CD14-positive monocyte (primary cell): Measurements from ENCODE around the gene PERM1. TPM values are rescaled to one million over a fixed set of nuclear protein-coding genes. Genes with fewer than 3 reads are reported as not detected.

Source experiments
- DNase-seq, 3 donors: peaks; one replicate each; pipeline ENCODE4 v3.0.0-alpha.2; 2011 to 2022
- H2AFZ ChIP-seq: 2 replicates; pipeline ENCODE4 v1.6.0; 2012; ENCODE audit warnings: mild to moderate bottlenecking, low read depth, low read length, inconsistent platforms; ENCODE audit not compliant: insufficient read depth, poor library complexity, severe bottlenecking
- H3K27ac ChIP-seq, 2 donors: 1 replicate in 1 of 2; 2 replicates in 1 of 2; pipeline ENCODE4 v1.5.1; 2012 to 2013; ENCODE audit warnings: low read length in 2 of 2, control low read depth in 1 of 2, inconsistent platforms in 1 of 2, low read depth in 1 of 2, mild to moderate bottlenecking in 1 of 2
- H3K27me3 ChIP-seq, 2 donors: one replicate each; pipeline versions ENCODE4 v1.6.0 to v1.6.1; 2011 to 2013; ENCODE audit warnings: low read length in 2 of 2; ENCODE audit not compliant: control insufficient read depth in 2 of 2, insufficient read depth in 2 of 2
- H3K36me3 ChIP-seq, 2 donors: replicated peaks in 1 of 2; 1 replicate in 1 of 2; 2 replicates in 1 of 2; pipeline versions ENCODE4 v1.5.1 to v1.6.1; 2012 to 2013; ENCODE audit warnings: low read length in 2 of 2, control low read depth in 1 of 2, inconsistent platforms in 1 of 2, mild to moderate bottlenecking in 1 of 2; ENCODE audit not compliant: insufficient read depth in 2 of 2, control insufficient read depth in 1 of 2
- H3K4me1 ChIP-seq, 2 donors: 1 replicate in 1 of 2; 2 replicates in 1 of 2; pipeline versions ENCODE4 v1.5.1 to v1.6.1; 2012 to 2013; ENCODE audit warnings: low read length in 2 of 2, control low read depth in 1 of 2, inconsistent platforms in 1 of 2, mild to moderate bottlenecking in 1 of 2, moderate library complexity in 1 of 2; ENCODE audit not compliant: insufficient read depth in 2 of 2, control insufficient read depth in 1 of 2
- H3K4me2 ChIP-seq: replicated peaks from 2 replicates; pipeline ENCODE3; 2012; ENCODE audit warnings: low read length, moderate library complexity, mild to moderate bottlenecking; ENCODE audit not compliant: poor library complexity, severe bottlenecking; ENCODE audit errors: extremely low read depth
- H3K4me3 ChIP-seq, 3 experiments: fragments of 200-600 bp in 1 of 3; sonication (generic) in 1 of 3; replicated peaks in 1 of 3; 1 replicate in 2 of 3; 2 replicates in 1 of 3; pipeline ENCODE4 v1.5.1; 2011 to 2013; ENCODE audit warnings: low read length in 3 of 3, mild to moderate bottlenecking in 3 of 3, control low read depth in 2 of 3, low read depth in 2 of 3, inconsistent platforms in 1 of 3, moderate library complexity in 1 of 3
- H3K79me2 ChIP-seq: 2 replicates; pipeline ENCODE4 v1.6.0; 2012; ENCODE audit warnings: mild to moderate bottlenecking, control low read depth, inconsistent platforms, low read length, moderate library complexity; ENCODE audit not compliant: insufficient read depth
- H3K9ac ChIP-seq: 2 replicates; pipeline ENCODE4 v1.6.0; 2017; ENCODE audit warnings: low read length, mild to moderate bottlenecking; ENCODE audit not compliant: insufficient read depth, poor library complexity, severe bottlenecking
- H3K9me3 ChIP-seq, 2 donors: replicated peaks in 1 of 2; 1 replicate in 1 of 2; 2 replicates in 1 of 2; pipeline versions ENCODE4 v1.5.1 to v1.6.1; 2012 to 2013; ENCODE audit warnings: low read length in 2 of 2, control low read depth in 1 of 2; ENCODE audit not compliant: control insufficient read depth in 1 of 2, insufficient read depth in 1 of 2
- H4K20me1 ChIP-seq: 2 replicates; pipeline ENCODE4 v1.6.0; 2012; ENCODE audit warnings: mild to moderate bottlenecking, low read length, control low read depth, moderate library complexity; ENCODE audit not compliant: insufficient read depth
- H3K27ac Mint-ChIP-seq, 7 donors: one replicate each; pipeline ENCODE4 v1.8.0; 2020; ENCODE audit warnings: mild to moderate bottlenecking in 7 of 7, mixed read lengths in 7 of 7, moderate library complexity in 6 of 7, inconsistent platforms in 2 of 7
- H3K27me3 Mint-ChIP-seq, 3 donors: one replicate each; pipeline ENCODE4 v1.8.0; 2021 to 2022; ENCODE audit warnings: low read depth in 3 of 3, mild to moderate bottlenecking in 3 of 3, mixed read lengths in 3 of 3, moderate library complexity in 3 of 3, inconsistent platforms in 1 of 3
- H3K36me3 Mint-ChIP-seq, 2 donors: one replicate each; pipeline ENCODE4 v1.8.0; 2020; ENCODE audit warnings: mixed read lengths in 2 of 2, inconsistent platforms in 1 of 2, mild to moderate bottlenecking in 1 of 2
- H3K4me1 Mint-ChIP-seq: one replicate; pipeline ENCODE4 v1.8.0; 2020; ENCODE audit warnings: mild to moderate bottlenecking, mixed read lengths
- H3K4me3 Mint-ChIP-seq, 2 donors: one replicate each; pipeline ENCODE4 v1.8.0; 2020; ENCODE audit warnings: mild to moderate bottlenecking in 2 of 2, mixed read lengths in 2 of 2, moderate library complexity in 1 of 2
- H3K9me3 Mint-ChIP-seq, 7 donors: one replicate each; pipeline ENCODE4 v1.8.0; 2020 to 2022; ENCODE audit warnings: mixed read lengths in 7 of 7, mild to moderate bottlenecking in 6 of 7, moderate library complexity in 6 of 7, inconsistent platforms in 2 of 7
- CTCF ChIP-seq: fragments of 200-600 bp; IDR thresholded peaks from one replicate; pipeline ENCODE4 v1.8.0; 2022; ENCODE audit warnings: antibody characterized with exemption, mild to moderate bottlenecking
- WGBS: methylation state at CpG from one replicate; pipeline ENCODE4 v1.1.5; 2013; ENCODE audit warnings: missing lambda C conversion rate; ENCODE audit not compliant: insufficient coverage; 5-methylcytosine and 5-hydroxymethylcytosine counted together
- intact Hi-C, 2 donors: fragments of 100-400 bp; cut with micrococcal nuclease; formaldehyde crosslinking; loops; one replicate each; pipeline versions ENCODE4 v1.15.0 to v1.15.1; 2023
- polyA plus RNA-seq, 3 donors: library from polyadenylated mRNA; depleted of rRNA in 1 of 3; unstranded in 2 of 3; stranded (reverse) in 1 of 3; fragments of 300-500 nt in 2 of 3; fragments of >200 nt in 1 of 3; fragmentation: Illumina TruSeq in 2 of 3; gene quantifications; 1 replicate in 2 of 3; 2 replicates in 1 of 3; pipeline ENCODE4 v1.2.3, GENCODE V29; 2012 to 2021

PERM1 gene
- polyA plus RNA-seq, 3 donors, result not detected

DNA sequence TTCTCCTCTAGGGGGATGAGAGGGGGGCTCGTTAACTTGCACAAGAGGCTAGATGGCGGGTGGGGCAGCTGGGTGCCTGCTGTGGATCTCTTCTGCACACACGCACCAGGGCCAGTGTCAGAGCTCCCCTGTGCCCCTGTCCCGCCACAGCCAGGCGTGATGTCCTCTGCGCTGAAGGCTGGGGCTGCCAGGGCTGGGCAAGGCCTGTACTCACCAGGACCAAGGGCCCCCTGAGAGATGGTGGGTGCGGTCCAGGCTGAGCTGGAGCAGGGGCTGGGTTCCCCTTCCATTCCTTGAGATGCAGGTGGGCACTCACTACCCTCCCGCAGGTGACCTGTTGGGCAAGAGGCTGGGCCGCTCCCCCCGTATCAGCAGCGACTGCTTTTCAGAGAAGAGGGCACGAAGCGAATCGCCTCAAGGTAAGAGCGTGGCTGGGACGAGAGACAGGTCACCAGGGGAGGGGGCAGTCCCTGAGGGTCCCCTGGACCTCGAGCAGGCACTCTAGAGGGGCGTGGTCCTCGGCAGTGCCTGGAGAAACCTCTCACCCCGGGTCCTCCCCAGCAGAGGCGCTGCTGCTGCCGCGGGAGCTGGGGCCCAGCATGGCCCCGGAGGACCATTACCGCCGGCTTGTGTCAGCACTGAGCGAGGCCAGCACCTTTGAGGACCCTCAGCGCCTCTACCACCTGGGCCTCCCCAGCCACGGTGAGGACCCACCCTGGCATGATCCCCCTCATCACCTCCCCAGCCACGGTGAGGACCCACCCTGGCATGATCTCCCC, 43.0 kb downstream of the PERM1 start:
- peaks cover 32 to 72% of the 10 kb centered on the region in 2 donors for H3K27me3 ChIP-seq
- H3K27ac ChIP-seq, result no peak overlapping the region
- peaks cover 3% of the 10 kb centered on the region for H4K20me1 ChIP-seq
- H3K27me3 Mint-ChIP-seq, result peaks cover 50 to 84% (median 71%) of the 10 kb centered on the region in 3 donors
- TF ChIP-seq CTCF, result no peak
- intact Hi-C loops, result no loop called here
- peaks cover under 1 to 4% of the 10 kb centered on the region in 2 donors for H3K36me3 Mint-ChIP-seq
- H3K27ac Mint-ChIP-seq, result no peak overlapping the region
- H3K9ac ChIP-seq, result no peak overlapping the region
- H3K4me3 ChIP-seq, result no peak overlapping the region
- WGBS, result 83% methylated on average over 30 of the region's 30 CpGs
- no peak overlapping the region for H3K4me2 ChIP-seq
- no peak overlapping the region for H2AFZ ChIP-seq
- H3K9me3 Mint-ChIP-seq, result peaks cover 0 to 21% (median 3%) of the 10 kb centered on the region in 7 donors
- H3K4me1 ChIP-seq, result peaks cover 4 to 30% of the 10 kb centered on the region in 2 donors
- no peaks in the 10 kb centered on the region for H3K36me3 ChIP-seq
- peaks cover 7% of the 10 kb centered on the region for H3K4me1 Mint-ChIP-seq
- H3K4me3 Mint-ChIP-seq, result peak overlapping the region in 1 of 2 donors; percentile 62
- no peak for DNase-seq
- peaks cover 0 to 9% of the 10 kb centered on the region in 2 donors for H3K9me3 ChIP-seq
- H3K79me2 ChIP-seq, result no peaks in the 10 kb centered on the region

DNA sequence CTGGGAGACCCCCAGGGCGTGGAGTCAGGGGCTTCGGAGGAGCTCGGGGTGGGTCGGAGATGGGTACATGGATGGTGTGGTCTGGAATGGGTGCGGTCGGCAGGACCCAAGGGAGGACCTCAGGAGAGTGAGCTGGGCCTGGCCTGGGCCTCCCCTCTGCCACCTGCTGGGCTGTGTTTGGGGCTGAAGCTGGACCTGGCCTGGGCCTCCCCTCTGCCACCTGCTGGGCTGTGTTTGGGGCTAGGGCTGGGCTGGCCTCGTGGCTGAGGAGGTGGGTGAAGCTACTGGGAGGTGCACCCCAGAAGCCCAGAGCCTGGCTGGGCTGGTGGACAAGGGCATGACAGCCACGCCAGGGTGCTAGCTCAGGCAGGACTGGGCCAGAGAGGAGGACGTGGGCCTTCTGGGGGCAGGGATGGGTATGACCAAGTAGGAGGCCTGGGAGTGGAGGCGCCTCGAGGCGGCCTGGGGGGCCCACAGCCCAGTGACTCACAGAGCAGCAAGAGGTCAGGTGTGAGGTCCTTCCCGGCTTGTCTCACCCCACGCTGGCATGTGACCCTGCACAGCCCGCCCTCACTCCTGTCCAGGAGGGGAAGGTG, 43.7 kb downstream of the PERM1 start:
- intact Hi-C loops, result no loop called here
- H3K36me3 ChIP-seq, result no peaks in the 10 kb centered on the region
- H2AFZ ChIP-seq, result no peak overlapping the region
- Mint-ChIP-seq H3K9me3 (peaks cover 0 to 21% (median 3%) of the 10 kb centered on the region in 7 donors), H3K27me3 (peaks cover 47 to 84% (median 69%) of the 10 kb centered on the region in 3 donors), H3K4me1 (peaks cover 7% of the 10 kb centered on the region), H3K36me3 (no peaks in the 10 kb centered on the region), H3K27ac (no peak overlapping the region), H3K4me3 (peak overlapping the region in 1 of 2 donors; percentile 51)
- H4K20me1 ChIP-seq, result no peaks in the 10 kb centered on the region
- peak; percentile 23 for TF ChIP-seq CTCF
- no peaks in the 10 kb centered on the region for H3K79me2 ChIP-seq
- no peak overlapping the region for H3K27ac ChIP-seq
- H3K9me3 ChIP-seq, result peaks cover 0 to 9% of the 10 kb centered on the region in 2 donors
- no peak overlapping the region for H3K9ac ChIP-seq
- no peak overlapping the region for H3K4me2 ChIP-seq
- peaks cover 32 to 71% of the 10 kb centered on the region in 2 donors for H3K27me3 ChIP-seq
- peaks cover 4 to 30% of the 10 kb centered on the region in 2 donors for H3K4me1 ChIP-seq
- no peak overlapping the region for H3K4me3 ChIP-seq
- DNase-seq, result peak in 1 of 3 donors; percentile 26
- WGBS, result 74% methylated on average over 6 of the region's 15 CpGs
